Neuronal stem cell (in vitro differentiated cells): ENCODE data around the gene TTC28.

Source experiments
- DNase-seq: peaks from one replicate; pipeline ENCODE4 v3.0.0-alpha.2; 2013; ENCODE audit warnings: low spot score
- H2AFZ ChIP-seq: one replicate; pipeline ENCODE4 v1.6.1; 2013; ENCODE audit warnings: mild to moderate bottlenecking, low read length, inconsistent platforms
- H2AK5ac ChIP-seq: 2 replicates; pipeline ENCODE4 v1.6.1; 2013; ENCODE audit warnings: low read depth, mild to moderate bottlenecking, inconsistent platforms, low read length, moderate library complexity, mixed read lengths
- H2BK120ac ChIP-seq: 2 replicates; pipeline ENCODE4 v1.6.1; 2013; ENCODE audit warnings: low read depth, mild to moderate bottlenecking, inconsistent platforms, low read length, moderate library complexity, mixed read lengths
- H2BK12ac ChIP-seq: one replicate; pipeline ENCODE4 v1.6.1; 2013; ENCODE audit warnings: low read length, inconsistent platforms
- H2BK15ac ChIP-seq: 2 replicates; pipeline ENCODE4 v1.6.1; 2013; ENCODE audit warnings: mild to moderate bottlenecking, low read length, inconsistent platforms, mixed read lengths
- H2BK5ac ChIP-seq: one replicate; pipeline ENCODE4 v1.6.1; 2013; ENCODE audit warnings: inconsistent platforms, mild to moderate bottlenecking, low read length, moderate library complexity
- H3K14ac ChIP-seq: one replicate; pipeline ENCODE4 v1.6.1; 2013; ENCODE audit warnings: low read length, inconsistent platforms
- H3K18ac ChIP-seq: 2 replicates; pipeline ENCODE4 v1.6.1; 2013; ENCODE audit warnings: low read length, inconsistent platforms
- H3K23ac ChIP-seq: 2 replicates; pipeline ENCODE4 v1.6.1; 2013; ENCODE audit warnings: low read depth, mild to moderate bottlenecking, mixed read lengths, low read length, inconsistent platforms; ENCODE audit not compliant: poor library complexity
- H3K27ac ChIP-seq: replicated peaks from 3 replicates; pipeline ENCODE4 v1.5.1; 2013; ENCODE audit warnings: low read length, inconsistent platforms
- H3K27me3 ChIP-seq, 3 experiments: 2 replicates each; pipeline ENCODE4 v1.6.1; 2013; ENCODE audit warnings: low read length in 3 of 3, mild to moderate bottlenecking in 2 of 3, inconsistent platforms in 1 of 3, low read depth in 1 of 3, mixed read lengths in 1 of 3, moderate library complexity in 1 of 3; ENCODE audit not compliant: control insufficient read depth in 3 of 3, insufficient read depth in 3 of 3
- H3K36me3 ChIP-seq, 2 donors: replicated peaks in 1 of 2; 2 replicates each; pipeline ENCODE4 v1.6.1; 2013; ENCODE audit warnings: low read length in 2 of 2; ENCODE audit not compliant: control insufficient read depth in 2 of 2, insufficient read depth in 2 of 2
- H3K4ac ChIP-seq: 2 replicates; pipeline ENCODE4 v1.6.1; 2013; ENCODE audit warnings: inconsistent platforms, mild to moderate bottlenecking, low read length, moderate library complexity
- H3K4me1 ChIP-seq, 2 donors: 1 replicate in 1 of 2; 2 replicates in 1 of 2; pipeline ENCODE4 v1.6.1; 2013; ENCODE audit warnings: low read length in 2 of 2, low read depth in 1 of 2; ENCODE audit not compliant: control insufficient read depth in 2 of 2, insufficient read depth in 1 of 2
- H3K4me2 ChIP-seq: one replicate; pipeline ENCODE4 v1.6.1; 2013; ENCODE audit warnings: mild to moderate bottlenecking, low read length, inconsistent platforms; ENCODE audit not compliant: insufficient read depth, poor library complexity, severe bottlenecking
- H3K4me3 ChIP-seq, 2 donors: 2 replicates each; pipeline ENCODE4 v1.5.1; 2013; ENCODE audit warnings: low read length in 2 of 2, mild to moderate bottlenecking in 2 of 2, inconsistent platforms in 1 of 2, moderate library complexity in 1 of 2
- H3K79me1 ChIP-seq: one replicate; pipeline ENCODE4 v1.6.1; 2013; ENCODE audit warnings: low read depth, mild to moderate bottlenecking, inconsistent platforms, low read length, moderate library complexity
- H3K9ac ChIP-seq: one replicate; pipeline ENCODE4 v1.6.1; 2013; ENCODE audit warnings: mild to moderate bottlenecking, low read depth, low read length, inconsistent platforms; ENCODE audit not compliant: poor library complexity
- H3K9me3 ChIP-seq, 2 donors: replicated peaks in 1 of 2; 2 replicates each; pipeline versions ENCODE3 to v1.6.1; 2013; ENCODE audit warnings: low read length in 2 of 2, mild to moderate bottlenecking in 2 of 2, inconsistent platforms in 1 of 2, low read depth in 1 of 2, mixed read lengths in 1 of 2, moderate library complexity in 1 of 2; ENCODE audit not compliant: control insufficient read depth in 2 of 2, insufficient read depth in 1 of 2
- H4K8ac ChIP-seq: one replicate; pipeline ENCODE4 v1.6.1; 2013; ENCODE audit warnings: low read depth, mild to moderate bottlenecking, inconsistent platforms, low read length, moderate library complexity
- H4K91ac ChIP-seq: one replicate; pipeline ENCODE4 v1.6.1; 2013; ENCODE audit warnings: low read length, low read depth, mild to moderate bottlenecking, inconsistent platforms; ENCODE audit not compliant: poor library complexity
- WGBS, 2 donors: extraction: QIAGEN DNeasy Blood & Tissue Kit; methylation state at CpG; one replicate each; pipeline ENCODE4 v1.1.7; 2013; ENCODE audit warnings: missing lambda C conversion rate in 2 of 2, mixed read lengths in 1 of 2; ENCODE audit not compliant: insufficient read length in 2 of 2, insufficient replicate concordance in 1 of 2; ENCODE audit errors: extremely low coverage in 2 of 2; 5-methylcytosine and 5-hydroxymethylcytosine counted together

The TTC28 gene

DNA sequence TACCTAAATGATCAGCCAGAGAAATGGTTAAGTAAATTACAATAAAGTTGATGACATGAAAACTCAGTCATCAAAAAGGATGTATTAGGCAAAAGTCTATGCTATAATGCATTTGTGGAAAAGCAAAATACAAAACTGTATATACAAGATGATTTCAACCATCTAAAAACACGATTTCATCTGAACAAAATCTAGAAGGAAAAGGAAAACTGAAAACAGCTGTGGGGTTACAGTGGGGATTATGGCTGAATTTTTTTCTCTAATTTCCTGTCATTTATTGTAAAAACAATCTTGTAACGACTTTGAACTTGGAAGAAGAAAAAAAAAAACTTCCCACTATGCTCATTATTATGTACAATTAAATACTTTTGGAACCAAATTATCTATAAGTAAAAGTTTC lies 31.7 kb upstream of the TTC28 start:
- H3K79me1 ChIP-seq = no peaks in the 10 kb centered on the region
- no peak overlapping the region for H4K8ac ChIP-seq
- no peaks in the 10 kb centered on the region for H3K4me1 ChIP-seq
- DNase-seq = no peak
- no peak overlapping the region for H3K27ac ChIP-seq
- H2BK15ac ChIP-seq = no peak overlapping the region
- no peak overlapping the region for H3K4ac ChIP-seq
- peaks cover 2 to 68% of the 10 kb centered on the region in 2 donors for H3K36me3 ChIP-seq
- no peak overlapping the region for H3K9ac ChIP-seq
- no peak overlapping the region for H3K4me3 ChIP-seq
- H2BK120ac ChIP-seq = no peak overlapping the region
- H3K9me3 ChIP-seq = peaks cover 0 to 6% of the 10 kb centered on the region in 2 donors
- H2BK12ac ChIP-seq = no peak overlapping the region
- H3K27me3 ChIP-seq = no peaks in the 10 kb centered on the region
- no peak overlapping the region for H4K91ac ChIP-seq
- H3K18ac ChIP-seq = no peak overlapping the region
- no peak overlapping the region for H2AFZ ChIP-seq
- WGBS, 2 donors = no CpG with 5 or more reads among the region's 2 CpGs
- no peak overlapping the region for H2BK5ac ChIP-seq
- no peak overlapping the region for H3K4me2 ChIP-seq
- no peak overlapping the region for H3K14ac ChIP-seq
- H2AK5ac ChIP-seq = no peak overlapping the region
- H3K23ac ChIP-seq = no peak overlapping the region

DNA sequence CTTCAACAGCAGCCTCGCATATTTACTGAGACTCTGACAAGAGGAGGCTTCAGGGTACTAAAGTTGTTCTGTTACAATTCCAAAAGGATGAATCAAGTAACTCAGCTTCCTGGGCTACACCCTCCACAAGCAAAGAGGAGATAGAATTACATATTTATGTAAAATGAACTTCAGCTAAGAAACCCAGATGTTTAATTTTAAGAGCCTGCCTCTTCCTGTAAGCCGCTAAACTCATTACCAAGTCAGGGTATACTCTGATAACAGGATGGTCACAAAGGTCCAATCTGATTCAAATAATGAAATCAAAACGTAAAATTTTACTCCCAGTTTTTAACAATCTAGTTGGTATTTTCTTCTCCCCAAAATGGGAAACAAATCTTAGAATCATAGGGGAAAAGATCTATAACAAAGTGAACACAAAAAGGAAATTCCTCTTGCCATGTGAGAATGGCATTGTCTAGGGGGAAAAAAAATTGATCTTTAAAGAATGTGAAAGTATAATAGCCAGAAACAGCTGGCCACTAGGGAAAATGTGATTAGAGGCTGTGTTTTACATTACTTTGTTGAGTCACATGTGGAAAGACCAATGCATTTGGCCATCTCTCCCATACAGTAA lies 31.0 kb upstream of the TTC28 start:
- no peak overlapping the region for H3K27ac ChIP-seq
- no peak overlapping the region for H4K8ac ChIP-seq
- WGBS, 2 donors = no CpG with 5 or more reads among the region's 3 CpGs
- no peaks in the 10 kb centered on the region for H3K79me1 ChIP-seq
- H3K4me3 ChIP-seq = no peak overlapping the region
- no peak overlapping the region for H3K14ac ChIP-seq
- no peak overlapping the region for H2BK120ac ChIP-seq
- peaks cover 0 to 6% of the 10 kb centered on the region in 2 donors for H3K9me3 ChIP-seq
- no peak overlapping the region for H2AFZ ChIP-seq
- H4K91ac ChIP-seq = no peak overlapping the region
- H2BK15ac ChIP-seq = no peak overlapping the region
- no peak for DNase-seq
- no peak overlapping the region for H3K23ac ChIP-seq
- no peak overlapping the region for H3K18ac ChIP-seq
- H3K4ac ChIP-seq = no peak overlapping the region
- H2BK12ac ChIP-seq = no peak overlapping the region
- no peak overlapping the region for H2BK5ac ChIP-seq
- H2AK5ac ChIP-seq = no peak overlapping the region
- no peak overlapping the region for H3K4me2 ChIP-seq
- no peaks in the 10 kb centered on the region for H3K27me3 ChIP-seq
- H3K4me1 ChIP-seq = no peaks in the 10 kb centered on the region
- peaks cover 2 to 71% of the 10 kb centered on the region in 2 donors for H3K36me3 ChIP-seq
- no peak overlapping the region for H3K9ac ChIP-seq

DNA sequence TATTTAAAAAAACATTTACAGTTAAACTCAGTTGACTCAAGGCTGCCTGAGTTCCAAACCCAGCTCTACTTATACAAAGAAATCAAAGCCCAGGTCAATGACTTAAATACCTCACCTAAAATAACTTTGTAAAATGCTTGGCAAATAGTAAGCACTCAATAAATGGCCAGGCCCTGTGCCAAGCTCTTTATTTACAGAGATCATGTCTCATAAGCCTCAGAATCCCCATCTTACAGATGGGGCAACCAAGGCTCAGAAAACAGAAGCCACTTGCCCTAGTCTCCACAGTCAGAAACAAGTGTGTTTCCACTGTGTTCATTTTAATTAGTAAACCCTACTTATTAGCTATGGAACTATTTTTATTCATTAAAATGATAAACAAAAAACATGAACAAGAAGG lies 30.5 kb upstream of the TTC28 start:
- Histone ChIP-seq H2BK120ac (no peak overlapping the region), H2BK5ac (no peak overlapping the region), H3K4me3 (no peak overlapping the region), H2AFZ (no peak overlapping the region), H2BK15ac (no peak overlapping the region), H3K4me2 (no peak overlapping the region), H2AK5ac (no peak overlapping the region), H3K9ac (no peak overlapping the region), H3K79me1 (no peaks in the 10 kb centered on the region), H3K36me3 (peaks cover 2 to 74% of the 10 kb centered on the region in 2 donors), H3K9me3 (peaks cover 0 to 6% of the 10 kb centered on the region in 2 donors), H4K91ac (no peak overlapping the region), H3K23ac (no peak overlapping the region), H3K4ac (no peak overlapping the region), H3K14ac (no peak overlapping the region), H3K4me1 (no peaks in the 10 kb centered on the region), H2BK12ac (no peak overlapping the region), H3K27me3 (no peaks in the 10 kb centered on the region), H3K18ac (no peak overlapping the region), H4K8ac (no peak overlapping the region), H3K27ac (no peak overlapping the region)
- no peak for DNase-seq

DNA sequence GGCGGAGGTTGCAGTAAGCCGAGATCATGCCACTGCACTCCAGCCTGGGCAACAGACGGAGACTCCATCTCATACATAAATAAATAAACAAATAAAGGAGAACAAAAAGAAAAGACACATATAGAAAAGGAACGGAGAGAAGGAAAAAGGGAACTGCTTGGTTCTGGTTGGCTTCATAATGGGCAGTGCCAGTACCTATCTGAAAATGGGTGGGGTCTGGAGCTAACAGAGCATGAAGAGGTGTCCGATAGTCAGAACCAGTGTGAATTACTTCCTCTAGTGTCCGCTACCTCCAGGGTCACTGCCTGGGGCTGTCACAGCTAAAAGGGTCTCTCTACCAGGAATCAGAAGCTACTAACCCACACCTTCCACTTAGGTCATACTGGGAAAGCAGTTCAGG lies 27.2 kb upstream of the TTC28 start:
- Histone ChIP-seq H3K4me2 (no peak overlapping the region), H2AFZ (no peak overlapping the region), H3K27ac (no peak overlapping the region), H3K36me3 (peaks cover 3 to 78% of the 10 kb centered on the region in 2 donors), H3K23ac (no peak overlapping the region), H3K4ac (no peak overlapping the region), H4K91ac (no peak overlapping the region), H2BK12ac (no peak overlapping the region), H4K8ac (no peak overlapping the region), H3K14ac (no peak overlapping the region), H2BK5ac (no peak overlapping the region), H3K9ac (no peak overlapping the region), H3K9me3 (no peaks in the 10 kb centered on the region), H2BK15ac (no peak overlapping the region), H3K79me1 (no peaks in the 10 kb centered on the region), H2BK120ac (no peak overlapping the region), H3K4me1 (no peaks in the 10 kb centered on the region), H3K18ac (no peak overlapping the region), H3K4me3 (no peak overlapping the region), H3K27me3 (no peaks in the 10 kb centered on the region), H2AK5ac (no peak overlapping the region)
- no CpG with 5 or more reads among the region's 6 CpGs for WGBS, 2 donors
- DNase-seq = no peak
